ENCODE data around the gene CSNK2A3.

DNA sequence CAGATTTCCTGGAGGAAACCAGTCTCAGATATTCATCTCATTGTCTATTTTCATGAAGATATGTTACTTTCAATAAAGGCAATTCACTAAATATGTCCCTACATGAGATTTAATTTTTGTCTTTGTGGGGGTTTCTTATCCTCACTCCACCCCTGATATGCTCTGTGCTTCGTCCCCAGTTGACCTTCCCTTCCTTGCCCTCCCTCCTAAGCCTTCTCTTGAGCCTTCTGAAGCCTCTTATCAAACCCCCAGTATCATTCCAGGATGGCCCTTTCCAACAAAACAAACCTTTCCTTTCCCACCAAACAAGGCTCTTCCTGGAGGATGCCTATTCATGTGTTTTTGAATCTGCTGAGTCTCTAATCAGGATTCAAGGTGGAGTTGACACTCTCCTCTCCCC lies 44.8 kb downstream of the CSNK2A3 start:
- TF ChIP-seq, protein P1, sequence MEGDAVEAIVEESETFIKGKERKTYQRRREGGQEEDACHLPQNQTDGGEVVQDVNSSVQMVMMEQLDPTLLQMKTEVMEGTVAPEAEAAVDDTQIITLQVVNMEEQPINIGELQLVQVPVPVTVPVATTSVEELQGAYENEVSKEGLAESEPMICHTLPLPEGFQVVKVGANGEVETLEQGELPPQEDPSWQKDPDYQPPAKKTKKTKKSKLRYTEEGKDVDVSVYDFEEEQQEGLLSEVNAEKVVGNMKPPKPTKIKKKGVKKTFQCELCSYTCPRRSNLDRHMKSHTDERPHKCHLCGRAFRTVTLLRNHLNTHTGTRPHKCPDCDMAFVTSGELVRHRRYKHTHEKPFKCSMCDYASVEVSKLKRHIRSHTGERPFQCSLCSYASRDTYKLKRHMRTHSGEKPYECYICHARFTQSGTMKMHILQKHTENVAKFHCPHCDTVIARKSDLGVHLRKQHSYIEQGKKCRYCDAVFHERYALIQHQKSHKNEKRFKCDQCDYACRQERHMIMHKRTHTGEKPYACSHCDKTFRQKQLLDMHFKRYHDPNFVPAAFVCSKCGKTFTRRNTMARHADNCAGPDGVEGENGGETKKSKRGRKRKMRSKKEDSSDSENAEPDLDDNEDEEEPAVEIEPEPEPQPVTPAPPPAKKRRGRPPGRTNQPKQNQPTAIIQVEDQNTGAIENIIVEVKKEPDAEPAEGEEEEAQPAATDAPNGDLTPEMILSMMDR (IDR thresholded peaks at IDR 0.05; ENCODE audit: borderline replicate concordance, extremely low read depth, low read length, poor library complexity, severe bottlenecking), result no peak
- no peak for TF ChIP-seq EZH2 (IDR thresholded peaks at IDR 0.05; ENCODE audit: borderline replicate concordance, low read depth, low read length, severe bottlenecking)

All from DND-41 (cell line).